Measurements from ENCODE around the gene TBX18.

TBX18 gene

DNA sequence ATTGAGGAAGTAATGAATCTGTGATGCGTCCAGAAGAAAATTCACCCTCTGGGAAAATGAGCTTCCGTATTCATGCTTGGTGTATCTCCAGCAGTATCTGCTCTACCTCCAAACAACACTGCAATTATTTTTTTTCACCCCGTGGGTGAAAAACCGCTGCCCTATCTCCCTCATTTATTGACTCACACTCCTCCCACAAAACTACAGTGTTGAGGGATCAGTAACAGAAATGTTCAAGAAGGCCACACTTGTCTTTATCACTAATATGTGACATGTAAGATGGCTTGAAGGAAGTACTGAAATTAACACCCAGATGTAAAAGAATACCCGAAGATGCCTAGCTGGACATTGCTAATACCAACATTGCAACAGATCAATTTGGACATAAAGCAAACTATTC is 4.9 kb upstream of the TBX18 start:
- TF ChIP-seq, protein P1, sequence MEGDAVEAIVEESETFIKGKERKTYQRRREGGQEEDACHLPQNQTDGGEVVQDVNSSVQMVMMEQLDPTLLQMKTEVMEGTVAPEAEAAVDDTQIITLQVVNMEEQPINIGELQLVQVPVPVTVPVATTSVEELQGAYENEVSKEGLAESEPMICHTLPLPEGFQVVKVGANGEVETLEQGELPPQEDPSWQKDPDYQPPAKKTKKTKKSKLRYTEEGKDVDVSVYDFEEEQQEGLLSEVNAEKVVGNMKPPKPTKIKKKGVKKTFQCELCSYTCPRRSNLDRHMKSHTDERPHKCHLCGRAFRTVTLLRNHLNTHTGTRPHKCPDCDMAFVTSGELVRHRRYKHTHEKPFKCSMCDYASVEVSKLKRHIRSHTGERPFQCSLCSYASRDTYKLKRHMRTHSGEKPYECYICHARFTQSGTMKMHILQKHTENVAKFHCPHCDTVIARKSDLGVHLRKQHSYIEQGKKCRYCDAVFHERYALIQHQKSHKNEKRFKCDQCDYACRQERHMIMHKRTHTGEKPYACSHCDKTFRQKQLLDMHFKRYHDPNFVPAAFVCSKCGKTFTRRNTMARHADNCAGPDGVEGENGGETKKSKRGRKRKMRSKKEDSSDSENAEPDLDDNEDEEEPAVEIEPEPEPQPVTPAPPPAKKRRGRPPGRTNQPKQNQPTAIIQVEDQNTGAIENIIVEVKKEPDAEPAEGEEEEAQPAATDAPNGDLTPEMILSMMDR (IDR thresholded peaks at IDR 0.05), result no peak
- Histone ChIP-seq H3K27ac (no peak overlapping the region), H3K4me1 (ENCODE audit: control insufficient read depth in 1 of 2, insufficient read depth in 1 of 2, low read depth in 1 of 2, low read length in 1 of 2) (no peaks in the 10 kb centered on the region), H3K36me3 (no peaks in the 10 kb centered on the region), H3K4me3 (ENCODE audit: low read depth in 1 of 2, low read length in 1 of 2) (no peak overlapping the region), H3K27me3 (peaks cover 100% of the 10 kb centered on the region), H3K9me3 (peaks cover 7% of the 10 kb centered on the region)

DNA sequence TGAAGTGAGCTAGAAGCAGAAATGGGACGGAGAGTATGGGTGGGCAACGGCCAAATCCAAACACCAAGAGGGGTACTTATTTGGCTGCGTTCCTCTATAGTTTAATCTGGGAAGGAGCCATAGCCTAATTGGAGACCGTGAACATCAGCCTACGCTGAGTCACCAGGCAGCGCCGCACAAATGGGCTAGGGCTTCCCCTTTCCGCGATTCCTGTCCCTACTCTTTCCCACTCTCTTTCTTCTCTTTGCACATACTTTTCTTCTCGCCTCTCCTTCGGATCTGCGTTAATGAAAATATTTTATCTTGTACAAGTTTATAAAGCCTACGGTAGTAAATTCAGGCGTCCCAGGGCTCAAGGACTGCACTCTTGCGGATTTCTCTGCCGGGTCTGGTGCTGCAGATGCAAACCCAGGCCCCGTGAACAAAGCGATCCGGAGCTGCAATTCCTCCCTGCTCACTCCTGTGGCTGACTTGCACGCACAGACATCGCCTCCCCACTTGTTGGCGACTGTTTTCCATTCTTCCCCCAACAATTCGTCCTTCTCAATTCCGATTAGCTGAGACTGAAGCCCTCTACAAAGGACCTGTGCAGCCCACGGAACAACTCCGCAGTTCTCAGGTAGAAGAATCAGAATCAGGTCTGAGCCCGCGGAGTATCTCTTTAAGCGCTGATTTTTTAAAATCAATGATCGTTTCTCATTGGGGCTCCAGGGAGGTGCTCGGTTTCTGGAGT is 4.2 kb upstream of the TBX18 start:
- TF ChIP-seq, protein P1 (IDR thresholded peaks at IDR 0.05), result no peak

DNA sequence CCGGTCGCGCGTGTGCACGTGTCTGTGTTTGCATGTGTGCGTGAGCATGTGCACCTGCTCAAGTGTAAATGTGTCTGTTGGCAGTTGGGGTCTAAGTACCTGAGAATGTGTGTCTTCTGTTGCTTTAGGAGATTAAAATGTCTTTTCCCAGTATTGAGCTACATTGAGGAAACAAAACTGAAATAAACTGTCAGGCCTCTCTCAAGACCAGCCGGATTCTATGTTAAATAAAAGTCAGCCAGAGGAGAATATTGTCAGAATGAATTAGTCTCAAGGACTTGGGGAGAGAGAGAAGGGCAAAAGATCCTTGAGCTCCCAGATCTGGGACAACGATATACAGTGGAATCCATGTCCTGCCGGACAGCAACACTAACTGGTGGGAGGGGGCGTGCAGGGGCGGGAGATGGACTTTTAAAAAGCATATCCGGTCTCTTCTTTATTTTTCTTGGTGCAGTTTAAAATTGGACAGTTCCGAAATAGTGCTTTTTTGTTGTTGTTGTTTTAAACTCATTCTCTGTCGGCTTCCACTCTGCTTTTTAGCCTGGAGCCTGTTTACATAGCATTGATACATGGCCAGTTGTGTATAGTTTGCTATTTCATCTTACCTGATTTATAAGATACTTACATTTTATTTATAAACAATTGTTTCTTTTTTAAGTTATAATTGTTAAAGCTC is 3.3 kb upstream of the TBX18 start:
- Histone ChIP-seq H3K4me3 (ENCODE audit: low read depth in 1 of 2, low read length in 1 of 2) (no peak overlapping the region), H3K36me3 (no peaks in the 10 kb centered on the region), H3K27me3 (peaks cover 100% of the 10 kb centered on the region), H3K4me1 (ENCODE audit: control insufficient read depth in 1 of 2, insufficient read depth in 1 of 2, low read depth in 1 of 2, low read length in 1 of 2) (peaks cover 0 to 6% of the 10 kb centered on the region in 2 experiments), H3K9me3 (peaks cover 7% of the 10 kb centered on the region), H3K27ac (no peak overlapping the region)
- TF ChIP-seq, protein P1 (IDR thresholded peaks at IDR 0.05), result no peak

More for the DNA sequence above, 4.2 kb upstream of the TBX18 start:
- Histone ChIP-seq H3K4me1 (ENCODE audit: control insufficient read depth in 1 of 2, insufficient read depth in 1 of 2, low read depth in 1 of 2, low read length in 1 of 2) (peaks cover 0 to 2% of the 10 kb centered on the region in 2 experiments), H3K4me3 (ENCODE audit: low read depth in 1 of 2, low read length in 1 of 2) (no peak overlapping the region), H3K36me3 (no peaks in the 10 kb centered on the region), H3K27me3 (peaks cover 100% of the 10 kb centered on the region), H3K9me3 (peaks cover 7% of the 10 kb centered on the region), H3K27ac (no peak overlapping the region)

DNA sequence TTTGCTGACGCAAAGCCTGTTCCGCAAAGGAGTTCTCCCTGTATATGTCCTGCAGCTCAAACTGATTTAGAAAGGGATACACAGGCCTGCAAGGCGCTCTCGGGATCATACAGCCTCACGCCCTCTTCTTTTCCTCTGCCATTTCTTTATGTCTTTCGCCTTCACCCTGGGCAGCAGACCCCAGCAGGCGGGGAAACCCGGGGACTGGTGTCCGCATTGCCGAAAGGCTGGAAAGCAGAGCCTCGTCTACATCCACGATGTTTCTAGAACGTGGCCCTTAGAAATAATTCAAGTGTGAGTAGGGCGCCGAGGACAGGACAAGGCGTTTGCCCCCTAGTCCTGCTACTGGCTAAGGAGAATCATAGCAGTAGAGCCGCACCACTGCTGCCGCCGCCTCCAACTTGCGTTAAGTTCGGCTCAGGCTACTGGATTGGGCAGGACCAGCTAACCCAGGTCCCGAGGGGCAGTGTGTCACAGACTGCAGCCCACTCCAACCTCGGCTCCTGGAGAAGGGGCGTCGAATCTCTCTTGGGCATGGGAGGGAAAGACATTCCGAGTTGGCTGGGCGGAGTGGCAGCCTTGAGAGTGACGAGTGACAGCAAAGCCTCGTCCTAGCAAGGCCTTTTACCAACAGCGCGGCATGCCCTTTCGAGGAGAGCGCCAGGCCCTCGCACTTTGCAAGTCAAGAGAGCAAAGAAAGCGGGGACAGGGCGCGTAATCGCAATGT is 2.6 kb upstream of the TBX18 start:
- H3K36me3 ChIP-seq, result no peaks in the 10 kb centered on the region
- TF ChIP-seq, protein P1 (IDR thresholded peaks at IDR 0.05), result no peak
- peaks cover 100% of the 10 kb centered on the region for H3K27me3 ChIP-seq
- no peak overlapping the region for H3K27ac ChIP-seq
- H3K9me3 ChIP-seq, result peaks cover 7% of the 10 kb centered on the region
- no peak overlapping the region for H3K4me3 ChIP-seq (ENCODE audit: low read depth in 1 of 2, low read length in 1 of 2)
- H3K4me1 ChIP-seq (ENCODE audit: control insufficient read depth in 1 of 2, insufficient read depth in 1 of 2, low read depth in 1 of 2, low read length in 1 of 2), result peaks cover 0 to 6% of the 10 kb centered on the region in 2 experiments

DNA sequence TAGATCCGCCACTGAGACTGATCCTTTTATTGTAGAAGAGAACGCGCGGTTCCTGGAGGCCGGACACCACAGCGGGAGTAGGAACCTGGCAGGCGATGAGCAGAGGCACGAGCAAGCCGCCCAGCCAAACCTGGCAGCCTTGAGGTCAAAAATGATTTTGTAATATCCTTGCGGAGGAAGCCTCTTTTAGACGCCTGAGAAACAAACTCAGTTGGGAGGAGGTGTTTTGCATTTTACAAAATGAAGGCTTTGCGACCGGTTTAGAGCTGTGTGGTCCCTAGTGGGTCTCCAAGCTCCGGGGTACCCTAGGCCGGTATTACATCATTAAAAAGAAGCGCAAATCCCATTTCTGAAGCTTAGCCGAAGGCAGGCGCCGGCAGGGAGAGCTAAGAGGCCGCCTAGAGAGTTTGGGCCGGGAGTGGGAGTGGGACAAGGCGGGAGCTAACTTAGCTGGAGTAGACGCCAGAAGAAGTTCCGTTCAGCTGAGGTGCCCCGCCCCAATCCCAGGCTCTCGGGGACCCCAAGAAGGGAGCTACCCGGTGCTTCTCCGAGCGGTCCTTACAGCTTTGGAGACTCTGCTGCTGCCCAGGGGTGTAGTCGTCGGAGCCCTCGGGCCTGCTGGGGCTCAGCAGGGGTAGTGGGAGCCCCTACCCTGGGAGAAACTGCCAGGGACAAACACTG is 1.9 kb upstream of the TBX18 start:
- Histone ChIP-seq H3K9me3 (peaks cover 7% of the 10 kb centered on the region), H3K27me3 (peaks cover 100% of the 10 kb centered on the region), H3K4me3 (ENCODE audit: low read depth in 1 of 2, low read length in 1 of 2) (no peak overlapping the region), H3K4me1 (ENCODE audit: control insufficient read depth in 1 of 2, insufficient read depth in 1 of 2, low read depth in 1 of 2, low read length in 1 of 2) (peaks cover 0 to 6% of the 10 kb centered on the region in 2 experiments), H3K36me3 (no peaks in the 10 kb centered on the region), H3K27ac (no peak overlapping the region)
- TF ChIP-seq, protein P1 (IDR thresholded peaks at IDR 0.05), result no peak

Measured in neutrophil (primary cell).